HepG2 (cell line): Measurements from ENCODE around the gene TAB3. TPM values are rescaled to one million over a fixed set of nuclear protein-coding genes. Genes with fewer than 3 reads are reported as not detected.
A peak's percentile ranks its signal among the peaks of the same experiment; 100 is the strongest.

Experiments used
- ELF4 ChIP-seq: sonication (generic); formaldehyde crosslinking; IDR thresholded peaks from 2 replicates; pipeline ENCODE4 v1.5.0; 2020; ENCODE audit warnings: missing genetic modification reagents, mild to moderate bottlenecking, moderate library complexity, borderline replicate concordance
- FOXK1 ChIP-seq: sonication (generic); formaldehyde crosslinking; IDR thresholded peaks from 2 replicates; pipeline ENCODE4 v1.4.0; 2020; ENCODE audit warnings: low read depth, missing genetic modification reagents, borderline replicate concordance
- MAFG ChIP-seq: sonication (generic); formaldehyde crosslinking; IDR thresholded peaks from 2 replicates; pipeline ENCODE4 v1.5.1; 2020; ENCODE audit warnings: mild to moderate bottlenecking, missing genetic modification reagents
- RORA ChIP-seq: sonication (generic); formaldehyde crosslinking; IDR thresholded peaks from 2 replicates; pipeline ENCODE4 v1.5.0; 2020; ENCODE audit warnings: mild to moderate bottlenecking, missing genetic modification reagents, moderate library complexity
- SAFB2 ChIP-seq: sonication (generic); formaldehyde crosslinking; IDR thresholded peaks from 2 replicates; pipeline ENCODE4 v1.5.1; 2020; ENCODE audit warnings: missing genetic modification reagents, low read depth, mild to moderate bottlenecking, borderline replicate concordance
- SMAD3 ChIP-seq: sonication (generic); formaldehyde crosslinking; IDR thresholded peaks from 2 replicates; pipeline ENCODE4 v1.4.0; 2020; ENCODE audit warnings: missing genetic modification reagents
- TCF7 ChIP-seq: sonication (generic); IDR thresholded peaks from 2 replicates; pipeline ENCODE4 v1.6.1; 2016; ENCODE audit warnings: antibody characterized with exemption, low read depth
- U2AF2 ChIP-seq: fragments of 200-400 bp; formaldehyde crosslinking; IDR thresholded peaks from 2 replicates; pipeline ENCODE4 v1.6.1; 2017; ENCODE audit warnings: low read depth, mild to moderate bottlenecking, low read length
- ZC3H13 ChIP-seq: sonication (generic); formaldehyde crosslinking; IDR thresholded peaks from 2 replicates; pipeline ENCODE4 v1.8.1; 2023; ENCODE audit warnings: mild to moderate bottlenecking, missing genetic modification reagents, moderate library complexity
- ZFY ChIP-seq: sonication (generic); formaldehyde crosslinking; IDR thresholded peaks from 2 replicates; pipeline ENCODE4 v1.4.0; 2020; ENCODE audit warnings: missing genetic modification reagents
- ZNF20 ChIP-seq: sonication (generic); formaldehyde crosslinking; IDR thresholded peaks from 2 replicates; pipeline ENCODE4 v1.4.0; 2020; ENCODE audit warnings: mild to moderate bottlenecking, moderate library complexity, missing genetic modification reagents
- ZNF501 ChIP-seq: sonication (generic); formaldehyde crosslinking; IDR thresholded peaks from 2 replicates; pipeline ENCODE4 v1.5.1; 2020; ENCODE audit warnings: mild to moderate bottlenecking, moderate library complexity, missing genetic modification reagents
- ZNF550 ChIP-seq: sonication (generic); formaldehyde crosslinking; IDR thresholded peaks from 2 replicates; pipeline ENCODE4 v1.4.0; 2020; ENCODE audit warnings: mild to moderate bottlenecking, missing genetic modification reagents, borderline replicate concordance
- ZNF564 ChIP-seq: sonication (generic); formaldehyde crosslinking; IDR thresholded peaks from 2 replicates; pipeline ENCODE4 v1.8.1; 2023; ENCODE audit warnings: mild to moderate bottlenecking, missing genetic modification reagents
- ZNF670 ChIP-seq: sonication (generic); formaldehyde crosslinking; IDR thresholded peaks from 2 replicates; pipeline ENCODE4 v1.8.0; 2022; ENCODE audit warnings: mild to moderate bottlenecking, missing genetic modification reagents, borderline replicate concordance
- ZNF883 ChIP-seq: sonication (generic); formaldehyde crosslinking; IDR thresholded peaks from 2 replicates; pipeline ENCODE4 v1.5.1; 2020; ENCODE audit warnings: mild to moderate bottlenecking, missing genetic modification reagents; ENCODE audit errors: not compliant biosample characterization
- polyA plus RNA-seq, 8 experiments: library from polyadenylated mRNA; depleted of rRNA in 3 of 8; stranded (reverse) in 7 of 8; unstranded in 1 of 8; fragments of >200 nt; fragmentation: Illumina TruSeq in 4 of 8; extraction: Trizol in 4 of 8; gene quantifications; 2 replicates each; pipeline versions ENCODE4 v1.2.1 to v1.2.3, GENCODE V29; 2011 to 2016; ENCODE audit warnings: low read depth in 4 of 8, missing spikeins in 1 of 8, mixed read lengths in 1 of 8; ENCODE audit not compliant: insufficient read depth in 1 of 8
- total RNA-seq, 5 experiments: library from RNA; depleted of rRNA; stranded (reverse); fragments of >200 nt; fragmentation: Illumina TruSeq; extraction: Trizol; gene quantifications; 2 replicates each; pipeline ENCODE4 v1.2.3, GENCODE V29; 2016; ENCODE audit warnings: low read depth in 1 of 5
- TF ChIP-seq, protein P1 (sequence below): sonication (generic); formaldehyde crosslinking; IDR thresholded peaks from 2 replicates; pipeline ENCODE4 v1.8.1; 2022; ENCODE audit warnings: low read depth, mild to moderate bottlenecking, missing genetic modification reagents
- TF ChIP-seq, protein P2 (sequence below): sonication (generic); formaldehyde crosslinking; IDR thresholded peaks from 2 replicates; pipeline ENCODE4 v1.4.0; 2020; ENCODE audit warnings: low read depth, mild to moderate bottlenecking, missing genetic modification reagents
- TF ChIP-seq, protein P3 (sequence below): sonication (generic); formaldehyde crosslinking; IDR thresholded peaks from 2 replicates; pipeline ENCODE4 v1.4.0; 2020; ENCODE audit warnings: missing genetic modification reagents
- TF ChIP-seq, protein P4 (sequence below): sonication (generic); formaldehyde crosslinking; IDR thresholded peaks from 2 replicates; pipeline ENCODE4 v1.4.0; 2020; ENCODE audit warnings: missing genetic modification reagents

Gene TAB3
- total and polyA plus RNA-seq, 2 of the 13 experiments (the other 11 are each of a cell fraction or from before 2014, with no cell fraction given) = 27.2 to 59.8 TPM

DNA sequence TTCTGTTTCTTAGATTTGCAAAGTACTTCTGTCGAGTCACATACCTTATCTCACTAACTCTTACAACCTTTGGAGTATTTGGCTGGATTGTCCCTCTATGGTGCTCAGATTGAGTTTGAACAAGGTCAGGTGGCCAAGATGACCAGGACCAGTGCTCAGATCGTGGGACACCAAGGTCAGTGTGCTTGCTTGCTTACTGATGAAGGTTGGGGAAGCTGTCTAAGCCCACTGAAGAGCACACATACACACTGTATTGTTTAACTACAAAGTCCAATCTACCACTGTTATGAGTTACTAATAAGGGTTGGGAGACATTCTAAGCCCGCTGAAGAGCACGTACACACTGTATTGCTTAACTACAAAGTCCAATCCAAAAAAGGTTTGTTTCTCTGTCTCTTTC lies 53.7 kb downstream of the TAB3 start (continued):
- TF ChIP-seq, protein P1, sequence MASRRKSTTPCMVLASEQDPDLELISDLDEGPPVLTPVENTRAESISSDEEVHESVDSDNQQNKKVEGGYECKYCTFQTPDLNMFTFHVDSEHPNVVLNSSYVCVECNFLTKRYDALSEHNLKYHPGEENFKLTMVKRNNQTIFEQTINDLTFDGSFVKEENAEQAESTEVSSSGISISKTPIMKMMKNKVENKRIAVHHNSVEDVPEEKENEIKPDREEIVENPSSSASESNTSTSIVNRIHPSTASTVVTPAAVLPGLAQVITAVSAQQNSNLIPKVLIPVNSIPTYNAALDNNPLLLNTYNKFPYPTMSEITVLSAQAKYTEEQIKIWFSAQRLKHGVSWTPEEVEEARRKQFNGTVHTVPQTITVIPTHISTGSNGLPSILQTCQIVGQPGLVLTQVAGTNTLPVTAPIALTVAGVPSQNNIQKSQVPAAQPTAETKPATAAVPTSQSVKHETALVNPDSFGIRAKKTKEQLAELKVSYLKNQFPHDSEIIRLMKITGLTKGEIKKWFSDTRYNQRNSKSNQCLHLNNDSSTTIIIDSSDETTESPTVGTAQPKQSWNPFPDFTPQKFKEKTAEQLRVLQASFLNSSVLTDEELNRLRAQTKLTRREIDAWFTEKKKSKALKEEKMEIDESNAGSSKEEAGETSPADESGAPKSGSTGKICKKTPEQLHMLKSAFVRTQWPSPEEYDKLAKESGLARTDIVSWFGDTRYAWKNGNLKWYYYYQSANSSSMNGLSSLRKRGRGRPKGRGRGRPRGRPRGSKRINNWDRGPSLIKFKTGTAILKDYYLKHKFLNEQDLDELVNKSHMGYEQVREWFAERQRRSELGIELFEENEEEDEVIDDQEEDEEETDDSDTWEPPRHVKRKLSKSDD (CRISPR knock-in tag) = no peak
- TF ChIP-seq MAFG (CRISPR knock-in tag) = no peak
- TF ChIP-seq ZNF20 (CRISPR knock-in tag) = no peak
- TF ChIP-seq SMAD3 (CRISPR knock-in tag) = no peak
- no peak for TF ChIP-seq ZFY (CRISPR knock-in tag)
- peak; percentile 33; the same call in 1 of the 2 replicates for TF ChIP-seq ZNF564 (CRISPR knock-in tag)
- TF ChIP-seq, protein P2, sequence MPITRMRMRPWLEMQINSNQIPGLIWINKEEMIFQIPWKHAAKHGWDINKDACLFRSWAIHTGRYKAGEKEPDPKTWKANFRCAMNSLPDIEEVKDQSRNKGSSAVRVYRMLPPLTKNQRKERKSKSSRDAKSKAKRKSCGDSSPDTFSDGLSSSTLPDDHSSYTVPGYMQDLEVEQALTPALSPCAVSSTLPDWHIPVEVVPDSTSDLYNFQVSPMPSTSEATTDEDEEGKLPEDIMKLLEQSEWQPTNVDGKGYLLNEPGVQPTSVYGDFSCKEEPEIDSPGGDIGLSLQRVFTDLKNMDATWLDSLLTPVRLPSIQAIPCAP (CRISPR knock-in tag) = no peak
- no peak for TF ChIP-seq ZNF550 (CRISPR knock-in tag)
- TF ChIP-seq RORA (CRISPR knock-in tag) = no peak
- TF ChIP-seq ZNF670 (CRISPR knock-in tag) = peak; percentile 57; the same call in 1 of the 2 replicates
- no peak for TF ChIP-seq ELF4 (CRISPR knock-in tag)
- TF ChIP-seq, protein P3, sequence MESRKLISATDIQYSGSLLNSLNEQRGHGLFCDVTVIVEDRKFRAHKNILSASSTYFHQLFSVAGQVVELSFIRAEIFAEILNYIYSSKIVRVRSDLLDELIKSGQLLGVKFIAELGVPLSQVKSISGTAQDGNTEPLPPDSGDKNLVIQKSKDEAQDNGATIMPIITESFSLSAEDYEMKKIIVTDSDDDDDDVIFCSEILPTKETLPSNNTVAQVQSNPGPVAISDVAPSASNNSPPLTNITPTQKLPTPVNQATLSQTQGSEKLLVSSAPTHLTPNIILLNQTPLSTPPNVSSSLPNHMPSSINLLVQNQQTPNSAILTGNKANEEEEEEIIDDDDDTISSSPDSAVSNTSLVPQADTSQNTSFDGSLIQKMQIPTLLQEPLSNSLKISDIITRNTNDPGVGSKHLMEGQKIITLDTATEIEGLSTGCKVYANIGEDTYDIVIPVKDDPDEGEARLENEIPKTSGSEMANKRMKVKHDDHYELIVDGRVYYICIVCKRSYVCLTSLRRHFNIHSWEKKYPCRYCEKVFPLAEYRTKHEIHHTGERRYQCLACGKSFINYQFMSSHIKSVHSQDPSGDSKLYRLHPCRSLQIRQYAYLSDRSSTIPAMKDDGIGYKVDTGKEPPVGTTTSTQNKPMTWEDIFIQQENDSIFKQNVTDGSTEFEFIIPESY (CRISPR knock-in tag) = no peak
- peak; percentile 35; the same call in 1 of the 2 replicates for TF ChIP-seq FOXK1 (CRISPR knock-in tag)
- TF ChIP-seq ZNF501 (CRISPR knock-in tag) = no peak
- TF ChIP-seq U2AF2 = no peak
- no peak; the same call in 1 of the 2 replicates for TF ChIP-seq TCF7
- no peak for TF ChIP-seq ZC3H13
- TF ChIP-seq SAFB2 (CRISPR knock-in tag) = no peak
- TF ChIP-seq ZNF883 (CRISPR knock-in tag) = no peak
- TF ChIP-seq, protein P4, sequence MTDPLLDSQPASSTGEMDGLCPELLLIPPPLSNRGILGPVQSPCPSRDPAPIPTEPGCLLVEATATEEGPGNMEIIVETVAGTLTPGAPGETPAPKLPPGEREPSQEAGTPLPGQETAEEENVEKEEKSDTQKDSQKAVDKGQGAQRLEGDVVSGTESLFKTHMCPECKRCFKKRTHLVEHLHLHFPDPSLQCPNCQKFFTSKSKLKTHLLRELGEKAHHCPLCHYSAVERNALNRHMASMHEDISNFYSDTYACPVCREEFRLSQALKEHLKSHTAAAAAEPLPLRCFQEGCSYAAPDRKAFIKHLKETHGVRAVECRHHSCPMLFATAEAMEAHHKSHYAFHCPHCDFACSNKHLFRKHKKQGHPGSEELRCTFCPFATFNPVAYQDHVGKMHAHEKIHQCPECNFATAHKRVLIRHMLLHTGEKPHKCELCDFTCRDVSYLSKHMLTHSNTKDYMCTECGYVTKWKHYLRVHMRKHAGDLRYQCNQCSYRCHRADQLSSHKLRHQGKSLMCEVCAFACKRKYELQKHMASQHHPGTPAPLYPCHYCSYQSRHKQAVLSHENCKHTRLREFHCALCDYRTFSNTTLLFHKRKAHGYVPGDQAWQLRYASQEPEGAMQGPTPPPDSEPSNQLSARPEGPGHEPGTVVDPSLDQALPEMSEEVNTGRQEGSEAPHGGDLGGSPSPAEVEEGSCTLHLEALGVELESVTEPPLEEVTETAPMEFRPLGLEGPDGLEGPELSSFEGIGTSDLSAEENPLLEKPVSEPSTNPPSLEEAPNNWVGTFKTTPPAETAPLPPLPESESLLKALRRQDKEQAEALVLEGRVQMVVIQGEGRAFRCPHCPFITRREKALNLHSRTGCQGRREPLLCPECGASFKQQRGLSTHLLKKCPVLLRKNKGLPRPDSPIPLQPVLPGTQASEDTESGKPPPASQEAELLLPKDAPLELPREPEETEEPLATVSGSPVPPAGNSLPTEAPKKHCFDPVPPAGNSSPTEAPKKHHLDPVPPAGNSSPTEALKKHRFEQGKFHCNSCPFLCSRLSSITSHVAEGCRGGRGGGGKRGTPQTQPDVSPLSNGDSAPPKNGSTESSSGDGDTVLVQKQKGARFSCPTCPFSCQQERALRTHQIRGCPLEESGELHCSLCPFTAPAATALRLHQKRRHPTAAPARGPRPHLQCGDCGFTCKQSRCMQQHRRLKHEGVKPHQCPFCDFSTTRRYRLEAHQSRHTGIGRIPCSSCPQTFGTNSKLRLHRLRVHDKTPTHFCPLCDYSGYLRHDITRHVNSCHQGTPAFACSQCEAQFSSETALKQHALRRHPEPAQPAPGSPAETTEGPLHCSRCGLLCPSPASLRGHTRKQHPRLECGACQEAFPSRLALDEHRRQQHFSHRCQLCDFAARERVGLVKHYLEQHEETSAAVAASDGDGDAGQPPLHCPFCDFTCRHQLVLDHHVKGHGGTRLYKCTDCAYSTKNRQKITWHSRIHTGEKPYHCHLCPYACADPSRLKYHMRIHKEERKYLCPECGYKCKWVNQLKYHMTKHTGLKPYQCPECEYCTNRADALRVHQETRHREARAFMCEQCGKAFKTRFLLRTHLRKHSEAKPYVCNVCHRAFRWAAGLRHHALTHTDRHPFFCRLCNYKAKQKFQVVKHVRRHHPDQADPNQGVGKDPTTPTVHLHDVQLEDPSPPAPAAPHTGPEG (CRISPR knock-in tag) = no peak
